VCaP (cell line): ENCODE measurements around the gene COL26A1.

ENCODE experiments used
- H3K27ac ChIP-seq: fragments of 450-650 bp; 2 replicates; pipeline ENCODE4 v1.5.1; 2017
- TF ChIP-seq, protein P1 (sequence below): fragments of 450-650 bp; conservative IDR thresholded peaks from 2 replicates; pipeline ENCODE4 v1.5.1; 2017; ENCODE audit warnings: mild to moderate bottlenecking, moderate library complexity

The COL26A1 gene

GRCh38 chr7:101605611-101606497 lies 243.2 kb downstream of the COL26A1 start:
- TF ChIP-seq, protein P1, sequence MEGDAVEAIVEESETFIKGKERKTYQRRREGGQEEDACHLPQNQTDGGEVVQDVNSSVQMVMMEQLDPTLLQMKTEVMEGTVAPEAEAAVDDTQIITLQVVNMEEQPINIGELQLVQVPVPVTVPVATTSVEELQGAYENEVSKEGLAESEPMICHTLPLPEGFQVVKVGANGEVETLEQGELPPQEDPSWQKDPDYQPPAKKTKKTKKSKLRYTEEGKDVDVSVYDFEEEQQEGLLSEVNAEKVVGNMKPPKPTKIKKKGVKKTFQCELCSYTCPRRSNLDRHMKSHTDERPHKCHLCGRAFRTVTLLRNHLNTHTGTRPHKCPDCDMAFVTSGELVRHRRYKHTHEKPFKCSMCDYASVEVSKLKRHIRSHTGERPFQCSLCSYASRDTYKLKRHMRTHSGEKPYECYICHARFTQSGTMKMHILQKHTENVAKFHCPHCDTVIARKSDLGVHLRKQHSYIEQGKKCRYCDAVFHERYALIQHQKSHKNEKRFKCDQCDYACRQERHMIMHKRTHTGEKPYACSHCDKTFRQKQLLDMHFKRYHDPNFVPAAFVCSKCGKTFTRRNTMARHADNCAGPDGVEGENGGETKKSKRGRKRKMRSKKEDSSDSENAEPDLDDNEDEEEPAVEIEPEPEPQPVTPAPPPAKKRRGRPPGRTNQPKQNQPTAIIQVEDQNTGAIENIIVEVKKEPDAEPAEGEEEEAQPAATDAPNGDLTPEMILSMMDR = no peak
- no peak overlapping the region for H3K27ac ChIP-seq

- TF ChIP-seq, protein P1 = no peak
- H3K27ac ChIP-seq = no peak overlapping the region
Observed at GRCh38 chr7:101606498-101606923, 243.8 kb downstream of the COL26A1 start.
